PC-3 (cell line): Measurements from ENCODE around the gene ALAS2.

Source experiments
- EZH2 ChIP-seq: fragments of 300-600 bp; sonication (generic); IDR thresholded peaks from one replicate; pipeline ENCODE4 v1.6.1; 2017; ENCODE audit warnings: antibody characterized with exemption, mild to moderate bottlenecking, low read length; ENCODE audit not compliant: unreplicated experiment
- TF ChIP-seq, protein P1 (sequence below): fragments of 300-600 bp; sonication (generic); conservative IDR thresholded peaks from 2 replicates; pipeline ENCODE4 v1.5.1; 2017; ENCODE audit warnings: antibody characterized with exemption, low read depth, mild to moderate bottlenecking, low read length

DNA sequence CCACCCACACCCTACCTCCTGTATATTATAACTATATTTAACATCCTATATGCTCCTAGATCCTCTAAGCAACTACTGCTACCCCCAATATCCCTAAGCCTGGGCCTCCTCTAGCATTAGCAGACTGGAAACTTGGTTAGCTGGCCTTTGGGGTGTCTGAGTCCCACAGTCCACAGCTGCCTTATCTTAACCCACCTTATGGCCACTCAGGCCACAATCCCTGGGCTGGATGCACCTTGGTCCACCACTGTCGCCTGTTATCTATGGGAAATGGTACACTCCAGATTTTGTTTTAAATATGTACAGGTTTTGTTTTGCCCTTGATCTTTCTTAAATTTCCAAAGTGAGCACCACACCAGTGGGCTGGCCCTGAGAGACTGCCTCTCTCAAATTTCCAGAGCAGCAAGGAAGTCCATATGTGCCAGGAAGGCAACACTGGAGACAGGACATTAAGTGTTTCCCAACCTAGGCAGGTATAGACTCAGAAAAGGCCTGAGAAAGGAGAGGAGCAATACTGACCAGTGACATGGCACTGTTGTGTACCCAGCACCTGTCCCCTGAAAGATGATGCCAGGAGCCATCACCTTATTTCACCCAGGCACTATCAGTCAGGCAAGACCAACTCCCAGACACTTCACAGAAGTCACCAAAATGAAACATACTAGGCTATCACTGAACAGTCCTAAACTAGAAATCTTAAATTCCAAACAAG is 37.7 kb downstream of the ALAS2 start:
- TF ChIP-seq, protein P1, sequence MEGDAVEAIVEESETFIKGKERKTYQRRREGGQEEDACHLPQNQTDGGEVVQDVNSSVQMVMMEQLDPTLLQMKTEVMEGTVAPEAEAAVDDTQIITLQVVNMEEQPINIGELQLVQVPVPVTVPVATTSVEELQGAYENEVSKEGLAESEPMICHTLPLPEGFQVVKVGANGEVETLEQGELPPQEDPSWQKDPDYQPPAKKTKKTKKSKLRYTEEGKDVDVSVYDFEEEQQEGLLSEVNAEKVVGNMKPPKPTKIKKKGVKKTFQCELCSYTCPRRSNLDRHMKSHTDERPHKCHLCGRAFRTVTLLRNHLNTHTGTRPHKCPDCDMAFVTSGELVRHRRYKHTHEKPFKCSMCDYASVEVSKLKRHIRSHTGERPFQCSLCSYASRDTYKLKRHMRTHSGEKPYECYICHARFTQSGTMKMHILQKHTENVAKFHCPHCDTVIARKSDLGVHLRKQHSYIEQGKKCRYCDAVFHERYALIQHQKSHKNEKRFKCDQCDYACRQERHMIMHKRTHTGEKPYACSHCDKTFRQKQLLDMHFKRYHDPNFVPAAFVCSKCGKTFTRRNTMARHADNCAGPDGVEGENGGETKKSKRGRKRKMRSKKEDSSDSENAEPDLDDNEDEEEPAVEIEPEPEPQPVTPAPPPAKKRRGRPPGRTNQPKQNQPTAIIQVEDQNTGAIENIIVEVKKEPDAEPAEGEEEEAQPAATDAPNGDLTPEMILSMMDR, result no peak
- TF ChIP-seq EZH2, result no peak
